Measurements from ENCODE around the gene ANKRD37. TPM values are rescaled to one million over a fixed set of nuclear protein-coding genes. Genes with fewer than 3 reads are reported as not detected.

The ANKRD37 gene
- total and polyA plus RNA-seq, 8 donors = 5.2 to 25.3 (median 14.9) TPM

DNA sequence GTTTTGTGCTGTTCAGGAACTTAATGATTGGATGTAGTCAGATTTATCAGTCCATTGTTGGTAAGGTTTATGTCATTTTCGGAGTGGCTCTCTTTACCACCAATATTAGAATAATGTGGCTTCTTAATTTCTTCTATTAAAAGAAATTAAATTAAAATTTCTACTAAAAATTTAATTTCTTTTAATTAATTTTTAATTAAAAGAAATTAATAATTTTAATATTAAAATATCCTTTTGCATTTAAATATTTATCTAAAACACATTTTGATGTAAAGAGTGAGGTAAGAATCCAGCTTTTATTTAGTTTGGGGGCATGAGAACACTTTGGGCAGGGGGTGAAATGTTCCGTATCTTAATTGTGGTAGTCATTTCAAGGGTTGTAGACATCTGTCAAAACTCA, 44.8 kb downstream of the ANKRD37 start:
- Histone ChIP-seq H3K27ac (no peak overlapping the region), H3K4me3 (no peak overlapping the region), H3K27me3 (no peaks in the 10 kb centered on the region), H3K4me1 (no peaks in the 10 kb centered on the region), H3K9me3 (no peaks in the 10 kb centered on the region), H3K36me3 (no peaks in the 10 kb centered on the region)
- DNase-seq (no peak), ATAC-seq (no peak)
- TF ChIP-seq, protein P1, sequence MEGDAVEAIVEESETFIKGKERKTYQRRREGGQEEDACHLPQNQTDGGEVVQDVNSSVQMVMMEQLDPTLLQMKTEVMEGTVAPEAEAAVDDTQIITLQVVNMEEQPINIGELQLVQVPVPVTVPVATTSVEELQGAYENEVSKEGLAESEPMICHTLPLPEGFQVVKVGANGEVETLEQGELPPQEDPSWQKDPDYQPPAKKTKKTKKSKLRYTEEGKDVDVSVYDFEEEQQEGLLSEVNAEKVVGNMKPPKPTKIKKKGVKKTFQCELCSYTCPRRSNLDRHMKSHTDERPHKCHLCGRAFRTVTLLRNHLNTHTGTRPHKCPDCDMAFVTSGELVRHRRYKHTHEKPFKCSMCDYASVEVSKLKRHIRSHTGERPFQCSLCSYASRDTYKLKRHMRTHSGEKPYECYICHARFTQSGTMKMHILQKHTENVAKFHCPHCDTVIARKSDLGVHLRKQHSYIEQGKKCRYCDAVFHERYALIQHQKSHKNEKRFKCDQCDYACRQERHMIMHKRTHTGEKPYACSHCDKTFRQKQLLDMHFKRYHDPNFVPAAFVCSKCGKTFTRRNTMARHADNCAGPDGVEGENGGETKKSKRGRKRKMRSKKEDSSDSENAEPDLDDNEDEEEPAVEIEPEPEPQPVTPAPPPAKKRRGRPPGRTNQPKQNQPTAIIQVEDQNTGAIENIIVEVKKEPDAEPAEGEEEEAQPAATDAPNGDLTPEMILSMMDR (IDR thresholded peaks at IDR 0.05) = no peak
- intact Hi-C loops (cut with DNase I) = no loop called here

DNA sequence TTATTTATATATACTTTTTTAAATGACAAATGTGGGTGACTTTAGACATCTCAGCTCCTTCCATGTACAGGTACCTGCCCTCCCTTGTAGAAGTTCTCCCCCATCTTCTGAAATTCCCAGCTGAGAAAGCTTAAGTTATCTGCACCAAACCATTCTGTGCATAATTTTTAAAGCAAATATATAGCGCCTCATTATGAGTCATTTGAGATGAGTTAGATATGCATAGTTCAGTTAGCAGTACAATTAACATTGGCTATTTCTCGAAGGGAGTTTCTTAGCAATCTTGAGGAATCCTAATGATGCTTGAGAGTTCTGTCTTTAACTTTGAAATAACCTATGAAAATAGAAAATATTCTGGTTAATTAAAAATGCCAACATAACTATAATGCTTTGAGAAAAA, 48.6 kb downstream of the ANKRD37 start:
- ATAC-seq = no peak
- TF ChIP-seq, protein P1 (IDR thresholded peaks at IDR 0.05) = no peak
- intact Hi-C loops (cut with DNase I) = no loop called here

More for the DNA sequence above, 48.6 kb downstream of the ANKRD37 start:
- H3K4me3 ChIP-seq = no peak overlapping the region
- no peaks in the 10 kb centered on the region for H3K9me3 ChIP-seq
- no peaks in the 10 kb centered on the region for H3K36me3 ChIP-seq
- no peak for DNase-seq
- H3K27me3 ChIP-seq = no peaks in the 10 kb centered on the region
- H3K27ac ChIP-seq = no peak overlapping the region
- H3K4me1 ChIP-seq = no peaks in the 10 kb centered on the region

Other genes with a start within 250 kb of the ANKRD37 start
- 10 to 100 TPM; 25.7 to 39.0 TPM for gene CFAP97, start 192.8 kb upstream of the ANKRD37 start, total RNA-seq
- 10 to 100 TPM; 36.0 to 46.0 (median 42.4) TPM for gene CFAP97, start 192.8 kb upstream of the ANKRD37 start, polyA plus RNA-seq (ENCODE audit: insufficient read length in 6 of 6)
- 100 to 1,000 TPM in 1 of 2 donors, 10 to 100 TPM in 1; 65.8 to 122 TPM for gene SNX25, start 187.2 kb upstream of the ANKRD37 start, total RNA-seq
- 10 to 100 TPM; 15.5 to 20.0 (median 18.1) TPM for gene SNX25, start 187.2 kb upstream of the ANKRD37 start, polyA plus RNA-seq (ENCODE audit: insufficient read length in 6 of 6)
- gene LRP2BP, start 917 bp upstream of the ANKRD37 start, total RNA-seq = under 1 TPM; 0.47 to 0.79 TPM
- gene LRP2BP, start 917 bp upstream of the ANKRD37 start, polyA plus RNA-seq (ENCODE audit: insufficient read length in 6 of 6) = 1 to 10 TPM; 3.7 to 6.4 (median 6.2) TPM
- 10 to 100 TPM; 20.1 to 28.4 TPM for gene UFSP2, start 29.1 kb downstream of the ANKRD37 start, total RNA-seq
- gene UFSP2, start 29.1 kb downstream of the ANKRD37 start, polyA plus RNA-seq (ENCODE audit: insufficient read length in 6 of 6) = 10 to 100 TPM; 74.2 to 86.5 (median 77.7) TPM
- 1 to 10 TPM; 1.3 to 2.1 TPM for gene CCDC110, start 74.9 kb downstream of the ANKRD37 start, total RNA-seq
- 1 to 10 TPM; 2.3 to 3.5 (median 3.0) TPM for gene CCDC110, start 74.9 kb downstream of the ANKRD37 start, polyA plus RNA-seq (ENCODE audit: insufficient read length in 6 of 6)
- gene PDLIM3, start 138.7 kb downstream of the ANKRD37 start, total RNA-seq = 10 to 100 TPM; 33.6 to 43.1 TPM
- gene PDLIM3, start 138.7 kb downstream of the ANKRD37 start, polyA plus RNA-seq (ENCODE audit: insufficient read length in 6 of 6) = 10 to 100 TPM; 12.9 to 17.8 (median 14.2) TPM